H9 (cell line): ENCODE results near the gene CLASP2. TPM values are rescaled to one million over a fixed set of nuclear protein-coding genes. Genes with fewer than 3 reads are reported as not detected.

ENCODE experiments used
- DNase-seq: peaks from one replicate; pipeline ENCODE4 v3.0.0-alpha.2; 2017
- H2AFZ ChIP-seq: one replicate; pipeline ENCODE4 v1.6.1; 2013; ENCODE audit warnings: mild to moderate bottlenecking, low read length, control low read depth, moderate library complexity
- H2AK5ac ChIP-seq: 2 replicates; pipeline ENCODE4 v1.6.1; 2013; ENCODE audit warnings: low read length, control low read depth, mixed read lengths; ENCODE audit not compliant: insufficient read length
- H2BK120ac ChIP-seq: one replicate; pipeline ENCODE4 v1.6.1; 2013; ENCODE audit warnings: low read depth, mild to moderate bottlenecking, low read length, control low read depth, inconsistent platforms; ENCODE audit not compliant: poor library complexity, severe bottlenecking
- H2BK12ac ChIP-seq: 2 replicates; pipeline ENCODE4 v1.6.1; 2013; ENCODE audit warnings: low read length, control low read depth, mixed read lengths, low read depth; ENCODE audit not compliant: insufficient read length
- H2BK15ac ChIP-seq: 2 replicates; pipeline ENCODE4 v1.6.1; 2013; ENCODE audit warnings: low read depth, low read length, control low read depth
- H2BK20ac ChIP-seq: one replicate; pipeline ENCODE4 v1.6.1; 2013; ENCODE audit warnings: low read depth, mild to moderate bottlenecking, low read length, control low read depth, inconsistent platforms; ENCODE audit not compliant: poor library complexity, severe bottlenecking
- H2BK5ac ChIP-seq: 2 replicates; pipeline ENCODE4 v1.6.1; 2013; ENCODE audit warnings: low read length, control low read depth, mixed read lengths; ENCODE audit not compliant: insufficient read length
- H3K14ac ChIP-seq: 2 replicates; pipeline ENCODE4 v1.6.1; 2013; ENCODE audit warnings: low read length, control low read depth; ENCODE audit not compliant: insufficient read depth
- H3K18ac ChIP-seq: 2 replicates; pipeline ENCODE4 v1.6.1; 2013; ENCODE audit warnings: low read depth, mild to moderate bottlenecking, mixed read lengths, low read length, control low read depth; ENCODE audit not compliant: insufficient read length
- H3K23ac ChIP-seq: 2 replicates; pipeline ENCODE4 v1.6.1; 2013; ENCODE audit warnings: low read length, control low read depth, mixed read lengths, low read depth; ENCODE audit not compliant: insufficient read length
- H3K23me2 ChIP-seq: 2 replicates; pipeline ENCODE4 v1.6.1; 2013; ENCODE audit warnings: low read depth, mild to moderate bottlenecking, mixed read lengths, low read length, control low read depth; ENCODE audit not compliant: insufficient read length, poor library complexity, severe bottlenecking
- H3K27ac ChIP-seq: 2 replicates; pipeline ENCODE4 v1.5.1; 2013; ENCODE audit warnings: low read length, control low read depth, mixed read lengths, low read depth; ENCODE audit not compliant: insufficient read length
- H3K27me3 ChIP-seq: 2 replicates; pipeline ENCODE4 v1.6.1; 2013; ENCODE audit warnings: low read length, control low read depth, inconsistent platforms; ENCODE audit not compliant: insufficient read depth
- H3K4ac ChIP-seq: 2 replicates; pipeline ENCODE4 v1.6.1; 2013; ENCODE audit warnings: low read depth, mild to moderate bottlenecking, control low read depth, inconsistent platforms, low read length, moderate library complexity
- H3K4me1 ChIP-seq: 2 replicates; pipeline ENCODE4 v1.6.1; 2013; ENCODE audit warnings: low read length, control low read depth, inconsistent platforms; ENCODE audit not compliant: insufficient read depth
- H3K4me2 ChIP-seq: 2 replicates; pipeline ENCODE4 v1.6.1; 2013; ENCODE audit warnings: low read length, control low read depth, mixed read lengths; ENCODE audit not compliant: insufficient read length, insufficient read depth
- H3K56ac ChIP-seq: 2 replicates; pipeline ENCODE4 v1.6.1; 2013; ENCODE audit warnings: low read depth, mild to moderate bottlenecking, mixed read lengths, low read length, control low read depth; ENCODE audit not compliant: insufficient read length
- H3K79me1 ChIP-seq: 2 replicates; pipeline ENCODE4 v1.6.1; 2013; ENCODE audit warnings: low read depth, mild to moderate bottlenecking, moderate library complexity, low read length, control low read depth, inconsistent platforms; ENCODE audit not compliant: insufficient read depth, poor library complexity, severe bottlenecking
- H3K79me2 ChIP-seq: 2 replicates; pipeline ENCODE4 v1.6.1; 2013; ENCODE audit warnings: low read length, control low read depth, inconsistent platforms; ENCODE audit not compliant: insufficient read depth
- H3K9ac ChIP-seq: 2 replicates; pipeline ENCODE4 v1.6.1; 2013; ENCODE audit warnings: low read length, control low read depth, mixed read lengths; ENCODE audit not compliant: insufficient read length; ENCODE audit errors: extremely low read depth
- H3K9me3 ChIP-seq: one replicate; pipeline ENCODE4 v1.6.1; 2013; ENCODE audit warnings: low read depth, low read length, inconsistent platforms; ENCODE audit not compliant: control insufficient read depth
- H3T11ph ChIP-seq: one replicate; pipeline ENCODE4 v1.6.1; 2013; ENCODE audit warnings: mild to moderate bottlenecking, low read length, control low read depth, inconsistent platforms
- H4K20me1 ChIP-seq: one replicate; pipeline ENCODE4 v1.6.1; 2013; ENCODE audit not compliant: control insufficient read depth, insufficient read length, insufficient read depth
- H4K5ac ChIP-seq: 2 replicates; pipeline ENCODE4 v1.6.1; 2013; ENCODE audit warnings: low read depth, mild to moderate bottlenecking, mixed read lengths, low read length, control low read depth; ENCODE audit not compliant: insufficient read length
- H4K8ac ChIP-seq: replicated peaks from 2 replicates; pipeline ENCODE4 v1.6.1; 2013; ENCODE audit warnings: low read length, control low read depth, mixed read lengths, low read depth; ENCODE audit not compliant: insufficient read length
- H4K91ac ChIP-seq: 2 replicates; pipeline ENCODE4 v1.6.1; 2013; ENCODE audit warnings: low read depth, mild to moderate bottlenecking, moderate library complexity, mixed read lengths, low read length, control low read depth; ENCODE audit not compliant: insufficient read length
- H3K27ac Mint-ChIP-seq, 3 experiments: 2 replicates in 2 of 3; 3 replicates in 1 of 3; pipeline ENCODE4 v1.8.0; 2020 to 2021; ENCODE audit warnings: mixed read lengths in 3 of 3, mild to moderate bottlenecking in 1 of 3, moderate library complexity in 1 of 3
- H3K27me3 Mint-ChIP-seq: 2 replicates; pipeline ENCODE4 v1.8.0; 2021; ENCODE audit warnings: low read depth, mild to moderate bottlenecking, moderate library complexity, mixed read lengths
- H3K36me3 Mint-ChIP-seq, 3 experiments: 2 replicates in 2 of 3; 3 replicates in 1 of 3; pipeline ENCODE4 v1.8.0; 2020 to 2021; ENCODE audit warnings: low read depth in 3 of 3, mixed read lengths in 3 of 3; ENCODE audit not compliant: insufficient read depth in 1 of 3
- H3K4me1 Mint-ChIP-seq, 2 experiments: 2 replicates each; pipeline ENCODE4 v1.8.0; 2020; ENCODE audit warnings: mixed read lengths in 2 of 2
- H3K4me3 Mint-ChIP-seq, 2 experiments: 2 replicates in 1 of 2; 3 replicates in 1 of 2; pipeline ENCODE4 v1.8.0; 2020 to 2021; ENCODE audit warnings: mild to moderate bottlenecking in 2 of 2, mixed read lengths in 2 of 2, moderate library complexity in 1 of 2
- H3K9me3 Mint-ChIP-seq, 2 experiments: 2 replicates in 1 of 2; 3 replicates in 1 of 2; pipeline ENCODE4 v1.8.0; 2020; ENCODE audit warnings: mild to moderate bottlenecking in 2 of 2, mixed read lengths in 2 of 2, moderate library complexity in 1 of 2
- CTCF ChIP-seq: fragments of 200-600 bp; sonication (generic); conservative IDR thresholded peaks from 3 replicates; pipeline ENCODE4 v1.8.0; 2021; ENCODE audit warnings: antibody characterized with exemption, mild to moderate bottlenecking
- WGBS: extraction: QIAGEN DNeasy Blood & Tissue Kit; methylation state at CpG from one replicate; pipeline ENCODE4 v1.1.7; 2013; ENCODE audit warnings: missing lambda C conversion rate, low lambda C conversion rate, mixed read lengths; ENCODE audit not compliant: insufficient read length; ENCODE audit errors: extremely low coverage; 5-methylcytosine and 5-hydroxymethylcytosine counted together
- total RNA-seq: library from RNA; stranded (reverse); gene quantifications from 2 replicates; pipeline ENCODE4 v1.2.1, GENCODE V29; 2021

Gene CLASP2
- total RNA-seq, 1 experiment from 2014 or later: 60.5 TPM

- H3K79me1 ChIP-seq: no peaks in the 10 kb centered on the region
- H3K18ac ChIP-seq: no peak overlapping the region
- H3K9ac ChIP-seq: no peak overlapping the region
- no peak overlapping the region for H2BK5ac ChIP-seq
- Mint-ChIP-seq H3K27ac (no peak overlapping the region), H3K27me3 (no peaks in the 10 kb centered on the region), H3K9me3 (peaks cover 0 to 7% of the 10 kb centered on the region in 2 experiments), H3K36me3 (peaks cover 14 to 32% (median 16%) of the 10 kb centered on the region in 3 experiments), H3K4me1 (no peaks in the 10 kb centered on the region), H3K4me3 (no peak overlapping the region)
- H2BK15ac ChIP-seq: no peak overlapping the region
- H4K5ac ChIP-seq: no peak overlapping the region
- no peak overlapping the region for H2BK120ac ChIP-seq
- no peaks in the 10 kb centered on the region for H3K27me3 ChIP-seq
- no peak overlapping the region for H3K4ac ChIP-seq
- no peak overlapping the region for H3K4me2 ChIP-seq
- no peak overlapping the region for H3T11ph ChIP-seq
- no peak for TF ChIP-seq CTCF
- H2BK20ac ChIP-seq: no peak overlapping the region
- no peaks in the 10 kb centered on the region for H3K9me3 ChIP-seq
- no CpG with 5 or more reads among the region's 1 CpG for WGBS
- H2AK5ac ChIP-seq: no peak overlapping the region
- no peak overlapping the region for H3K56ac ChIP-seq
- H2AFZ ChIP-seq: no peak overlapping the region
- no peak overlapping the region for H4K8ac ChIP-seq
- no peak overlapping the region for H2BK12ac ChIP-seq
- no peaks in the 10 kb centered on the region for H3K23me2 ChIP-seq
- no peak overlapping the region for H3K27ac ChIP-seq
- DNase-seq: no peak
- H4K91ac ChIP-seq: no peak overlapping the region
- H3K23ac ChIP-seq: no peak overlapping the region
- H3K4me1 ChIP-seq: no peaks in the 10 kb centered on the region
- H3K79me2 ChIP-seq: no peaks in the 10 kb centered on the region
- H3K14ac ChIP-seq: no peak overlapping the region
- H4K20me1 ChIP-seq: no peaks in the 10 kb centered on the region
Observed at GRCh38 chr3:33544126-33544525, 173.9 kb downstream of the CLASP2 start.
